A673 (cell line): ENCODE measurements around the gene LRRC4C.

ENCODE experiments used
- CTCF ChIP-seq: fragments of 300-800, 200-600 bp; sonication (generic); conservative IDR thresholded peaks from 2 replicates; pipeline ENCODE4 v1.5.1; 2017; ENCODE audit warnings: low read depth, mild to moderate bottlenecking, antibody characterized with exemption, low read length, moderate library complexity, mixed read lengths
- EZH2 ChIP-seq: fragments of 200-600 bp; sonication (generic); IDR thresholded peaks from 2 replicates; pipeline ENCODE4 v1.6.1; 2017; ENCODE audit warnings: borderline replicate concordance, low read depth, mild to moderate bottlenecking, mixed read lengths, antibody characterized with exemption, low read length; ENCODE audit not compliant: poor library complexity, severe bottlenecking

GRCh38 chr11:40763046-40763445, 696.4 kb downstream of the LRRC4C start:
- TF ChIP-seq CTCF (no peak), EZH2 (no peak)
